Measurements from ENCODE around the gene C12orf43.

C12orf43 gene

GRCh38 chr12:120998435-120998834 is 17.9 kb downstream of the C12orf43 start:
- no peak for DNase-seq

- no peak for DNase-seq
Measured at GRCh38 chr12:120997448-120997847, 18.8 kb downstream of the C12orf43 start.

- no peak for DNase-seq
Measured at GRCh38 chr12:120996133-120996746, 20.0 kb downstream of the C12orf43 start.

GRCh38 chr12:120994589-120995337 is 21.5 kb downstream of the C12orf43 start:
- DNase-seq: no peak

- no peak for DNase-seq
Measured at GRCh38 chr12:120994059-120994458, 22.2 kb downstream of the C12orf43 start.

GRCh38 chr12:120993496-120993895 is 22.8 kb downstream of the C12orf43 start:
- DNase-seq: no peak

- no peak for DNase-seq
Measured at GRCh38 chr12:120992989-120993388, 23.3 kb downstream of the C12orf43 start.

- DNase-seq: no peak
Measured at GRCh38 chr12:120991965-120992364, 24.3 kb downstream of the C12orf43 start.

GRCh38 chr12:120990487-120991055 is 25.7 kb downstream of the C12orf43 start:
- no peak for DNase-seq

- DNase-seq: no peak
Measured at GRCh38 chr12:120989687-120990086, 26.6 kb downstream of the C12orf43 start.

GRCh38 chr12:120988658-120989057 is 27.6 kb downstream of the C12orf43 start:
- DNase-seq: no peak

GRCh38 chr12:120988234-120988633 is 28.1 kb downstream of the C12orf43 start:
- DNase-seq: no peak

- no peak for DNase-seq
Measured at GRCh38 chr12:120984351-120984898, 31.9 kb downstream of the C12orf43 start.

GRCh38 chr12:120983759-120984158 is 32.5 kb downstream of the C12orf43 start:
- no peak for DNase-seq

- DNase-seq: no peak
Measured at GRCh38 chr12:120982659-120983058, 33.6 kb downstream of the C12orf43 start.

GRCh38 chr12:120981407-120981941 is 34.8 kb downstream of the C12orf43 start:
- DNase-seq: no peak

- DNase-seq: no peak
Measured at GRCh38 chr12:120980800-120981368, 35.4 kb downstream of the C12orf43 start.

GRCh38 chr12:120979862-120980696 is 36.2 kb downstream of the C12orf43 start:
- DNase-seq: no peak

- no peak for DNase-seq
Measured at GRCh38 chr12:120979220-120979861, 36.9 kb downstream of the C12orf43 start.

GRCh38 chr12:120978296-120979219 is 37.7 kb downstream of the C12orf43 start, which contains the start of gene HNF1A:
TSS of gene HNF1A (plus strand) at chr12:120978543. CDS start at chr12:120978769, 226 bp downstream.
- no peak for DNase-seq

All from activated CD4-positive, alpha-beta T cell treated with anti-CD3 and anti-CD28 coated beads, Interleukin-2, amount 50 U/mL, for 4 hours (primary cell).